Measurements from ENCODE around the gene GPR68.

Gene GPR68, protein sequence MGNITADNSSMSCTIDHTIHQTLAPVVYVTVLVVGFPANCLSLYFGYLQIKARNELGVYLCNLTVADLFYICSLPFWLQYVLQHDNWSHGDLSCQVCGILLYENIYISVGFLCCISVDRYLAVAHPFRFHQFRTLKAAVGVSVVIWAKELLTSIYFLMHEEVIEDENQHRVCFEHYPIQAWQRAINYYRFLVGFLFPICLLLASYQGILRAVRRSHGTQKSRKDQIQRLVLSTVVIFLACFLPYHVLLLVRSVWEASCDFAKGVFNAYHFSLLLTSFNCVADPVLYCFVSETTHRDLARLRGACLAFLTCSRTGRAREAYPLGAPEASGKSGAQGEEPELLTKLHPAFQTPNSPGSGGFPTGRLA

DNA sequence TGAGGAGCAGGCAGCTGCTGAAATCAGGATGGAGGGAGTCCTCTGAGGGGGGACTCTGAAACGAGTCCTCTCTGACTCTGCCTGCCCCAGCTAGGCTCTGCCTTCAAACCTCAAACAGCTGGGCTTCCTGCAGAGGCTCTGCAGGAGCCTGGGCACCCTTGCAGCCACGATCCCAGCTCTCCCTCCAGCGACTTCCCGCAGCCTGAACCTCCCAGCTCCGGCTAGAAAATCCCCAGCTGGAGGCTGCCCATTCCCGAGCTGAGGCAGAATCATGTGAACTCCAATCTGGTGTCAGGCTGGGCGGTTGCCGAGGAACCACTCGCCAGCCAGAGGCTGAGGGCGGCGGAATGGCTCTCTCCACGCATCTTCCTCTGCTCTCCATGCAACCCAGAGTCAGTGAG, at the start of gene GPR68:
Gene GPR68, minus strand, starts transcription at position 204 of the 401 bp plus-strand sequence. CDS start 9,654 bp downstream, outside the sequence.
- Mint-ChIP-seq H3K4me1 (peaks cover 36% of the 10 kb centered on the region), H3K9me3 (peaks cover 3% of the 10 kb centered on the region), H3K27me3 (no peaks in the 10 kb centered on the region), H3K27ac (peak within 1 kb of the TSS; percentile 42), H3K4me3 (peak within 1 kb of the TSS; percentile 74), H3K36me3 (peaks cover 3% of the 10 kb centered on the region)
- ATAC-seq (ENCODE audit: low read depth) = no peak
- DNase-seq (ENCODE audit: low spot score in 2 of 2) = no peak

DNA sequence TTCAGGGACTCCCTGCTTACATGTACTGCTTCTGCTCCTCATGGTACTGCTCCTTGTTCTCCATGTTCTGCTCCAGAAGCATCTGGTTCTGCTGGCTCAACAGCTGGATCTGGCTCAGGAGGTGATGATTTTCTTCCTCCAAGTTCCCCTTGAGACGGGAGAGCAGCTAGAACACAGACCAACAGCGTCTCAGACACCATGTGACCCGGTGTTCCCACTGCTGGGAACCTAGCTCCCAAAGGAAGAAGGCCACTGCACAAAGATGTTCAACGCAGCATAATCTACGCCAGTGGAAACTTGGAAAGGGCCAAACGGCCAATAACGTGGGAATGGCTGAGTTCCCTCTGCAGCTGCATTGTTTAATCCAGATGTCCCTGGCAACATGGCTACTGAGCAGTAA, 49.6 kb upstream of the GPR68 start:
- ATAC-seq (ENCODE audit: low read depth) (no peak), DNase-seq (ENCODE audit: low spot score in 2 of 2) (no peak)
- Mint-ChIP-seq H3K36me3 (peaks cover 46% of the 10 kb centered on the region), H3K27me3 (no peaks in the 10 kb centered on the region), H3K4me3 (no peak overlapping the region), H3K27ac (no peak overlapping the region), H3K9me3 (no peaks in the 10 kb centered on the region), H3K4me1 (no peaks in the 10 kb centered on the region)

DNA sequence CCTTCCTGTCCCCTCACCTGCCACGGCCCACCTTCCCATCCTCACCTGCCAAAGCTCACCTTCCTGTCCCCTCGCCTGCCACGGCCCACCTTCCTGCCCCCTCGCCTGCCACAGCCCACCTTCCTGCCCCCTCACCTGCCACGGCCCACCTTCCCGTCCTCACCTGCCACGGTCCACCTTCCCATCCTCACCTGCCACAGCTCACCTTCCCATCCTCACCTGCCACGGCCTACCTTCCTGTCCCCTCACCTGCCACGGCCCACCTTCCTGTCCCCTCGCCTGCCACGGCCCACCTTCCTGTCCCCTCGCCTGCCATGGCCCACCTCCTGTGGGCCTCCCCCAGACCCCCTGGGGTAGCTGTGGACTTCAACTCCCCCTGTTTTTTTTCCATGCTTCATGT, 48.8 kb upstream of the GPR68 start:
- H3K4me1 Mint-ChIP-seq = no peaks in the 10 kb centered on the region
- peaks cover 44% of the 10 kb centered on the region for H3K36me3 Mint-ChIP-seq
- no peak for DNase-seq (ENCODE audit: low spot score in 2 of 2)
- no peak overlapping the region for H3K4me3 Mint-ChIP-seq
- no peak for ATAC-seq (ENCODE audit: low read depth)
- no peaks in the 10 kb centered on the region for H3K27me3 Mint-ChIP-seq
- peak overlapping the region; percentile 86 for H3K27ac Mint-ChIP-seq
- H3K9me3 Mint-ChIP-seq = no peaks in the 10 kb centered on the region

DNA sequence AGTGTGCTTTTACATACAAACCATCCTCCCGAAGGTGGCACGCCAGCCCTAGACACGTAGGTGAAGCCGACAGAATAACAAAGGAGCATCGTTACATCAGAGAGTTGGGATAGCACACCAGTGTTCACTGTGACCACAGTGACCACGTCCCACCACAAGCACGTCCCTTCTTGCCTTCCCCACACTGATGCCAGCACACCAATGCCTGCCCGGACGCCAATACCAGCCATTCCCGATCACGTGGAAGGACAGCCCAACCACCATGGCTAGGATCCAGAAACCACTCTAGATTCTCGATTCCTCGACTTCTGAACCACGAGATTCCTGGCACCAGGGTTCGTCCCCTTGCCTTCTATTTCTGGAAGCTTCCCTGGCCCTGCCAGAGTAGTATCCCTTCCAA, 48.0 kb upstream of the GPR68 start:
- no peaks in the 10 kb centered on the region for H3K9me3 Mint-ChIP-seq

DNA sequence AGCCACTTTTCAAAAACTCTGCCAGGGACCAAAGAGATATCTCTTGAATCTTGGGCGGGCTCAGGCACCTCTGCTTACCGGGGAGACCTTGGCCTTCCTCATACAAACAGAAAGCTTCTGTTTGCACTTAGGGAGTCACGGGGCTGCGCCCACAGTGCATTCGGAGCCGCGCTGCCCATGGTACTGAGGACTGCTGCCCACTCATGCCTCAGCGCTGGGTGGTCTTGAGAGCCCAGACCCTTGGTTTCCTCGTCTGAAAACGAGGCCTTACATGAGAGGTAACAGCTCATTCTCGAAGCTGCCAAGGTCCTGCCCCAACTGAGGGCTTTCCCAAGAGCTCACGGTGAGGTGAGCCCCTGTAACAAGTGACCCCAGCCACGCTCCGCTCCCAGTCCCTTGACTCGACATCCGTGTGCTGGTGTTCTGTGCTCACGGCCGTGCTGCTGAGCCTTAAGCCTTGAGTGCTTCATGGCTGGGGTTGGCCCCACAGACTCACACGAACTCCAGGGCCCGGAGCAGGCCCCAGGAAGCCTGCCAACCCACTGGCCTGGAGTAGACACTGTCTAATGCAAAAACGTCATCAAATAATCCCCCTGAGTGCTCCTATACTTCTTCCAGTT, 47.4 kb upstream of the GPR68 start:
- H3K4me1 Mint-ChIP-seq = no peaks in the 10 kb centered on the region
- no peaks in the 10 kb centered on the region for H3K27me3 Mint-ChIP-seq
- H3K36me3 Mint-ChIP-seq = peaks cover 40% of the 10 kb centered on the region
- DNase-seq (ENCODE audit: low spot score in 2 of 2) (no peak), ATAC-seq (ENCODE audit: low read depth) (no peak)
- no peak overlapping the region for H3K4me3 Mint-ChIP-seq
- no peaks in the 10 kb centered on the region for H3K9me3 Mint-ChIP-seq
- H3K27ac Mint-ChIP-seq = peak overlapping the region; percentile 86

More for the DNA sequence above, 48.0 kb upstream of the GPR68 start:
- DNase-seq (ENCODE audit: low spot score in 2 of 2) = no peak
- peaks cover 42% of the 10 kb centered on the region for H3K36me3 Mint-ChIP-seq
- ATAC-seq (ENCODE audit: low read depth) = no peak
- no peak overlapping the region for H3K4me3 Mint-ChIP-seq
- H3K27ac Mint-ChIP-seq = peak overlapping the region; percentile 86
- no peaks in the 10 kb centered on the region for H3K27me3 Mint-ChIP-seq
- no peaks in the 10 kb centered on the region for H3K4me1 Mint-ChIP-seq

DNA sequence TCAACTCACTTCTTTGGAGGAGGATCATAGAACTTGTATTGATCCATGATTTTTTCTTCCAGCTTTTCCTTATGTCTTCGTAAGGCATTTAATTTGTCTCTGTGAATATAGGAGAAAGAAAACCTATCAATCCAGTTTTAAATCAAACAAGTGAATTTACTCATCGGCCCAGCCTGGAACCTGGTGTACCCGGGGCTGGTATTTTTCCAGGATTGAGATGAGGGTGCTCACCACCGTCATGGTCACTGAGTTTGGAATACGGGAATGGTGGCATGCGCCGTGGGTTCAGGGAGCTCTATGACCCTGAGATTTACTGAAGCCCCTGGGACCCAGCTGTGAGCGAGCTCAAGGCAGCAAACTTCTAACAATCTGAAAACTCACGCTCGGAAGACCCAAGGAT, 46.5 kb upstream of the GPR68 start:
- H3K36me3 Mint-ChIP-seq = peaks cover 36% of the 10 kb centered on the region
- peaks cover 3% of the 10 kb centered on the region for H3K4me1 Mint-ChIP-seq
- H3K27me3 Mint-ChIP-seq = no peaks in the 10 kb centered on the region
- DNase-seq (ENCODE audit: low spot score in 2 of 2) (no peak), ATAC-seq (ENCODE audit: low read depth) (no peak)
- H3K4me3 Mint-ChIP-seq = no peak overlapping the region
- H3K9me3 Mint-ChIP-seq = no peaks in the 10 kb centered on the region
- H3K27ac Mint-ChIP-seq = peak overlapping the region; percentile 31

DNA sequence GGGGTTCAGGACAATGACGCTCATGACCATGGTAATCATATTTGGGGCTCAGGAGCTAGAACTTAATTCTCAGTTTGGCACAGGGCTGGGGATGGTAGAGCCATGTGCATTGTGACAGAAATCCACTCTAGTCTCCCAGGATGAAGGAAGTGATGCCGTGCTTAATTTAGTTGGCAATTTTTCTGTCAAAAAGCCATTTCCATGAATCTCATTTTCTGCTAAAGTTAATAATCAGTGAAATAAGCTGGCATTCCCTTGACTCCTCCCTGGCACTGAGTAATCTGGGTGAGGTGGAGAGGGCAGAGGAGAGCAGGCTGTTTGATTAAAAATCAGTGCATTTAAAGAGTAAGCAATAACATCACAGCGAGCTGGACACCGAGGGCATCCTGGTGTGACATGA, 45.0 kb upstream of the GPR68 start:
- DNase-seq (ENCODE audit: low spot score in 2 of 2) (no peak), ATAC-seq (ENCODE audit: low read depth) (no peak)
- Mint-ChIP-seq H3K27ac (no peak overlapping the region), H3K27me3 (no peaks in the 10 kb centered on the region), H3K9me3 (no peaks in the 10 kb centered on the region), H3K4me3 (no peak overlapping the region), H3K36me3 (peaks cover 41% of the 10 kb centered on the region), H3K4me1 (peaks cover 10% of the 10 kb centered on the region)

DNA sequence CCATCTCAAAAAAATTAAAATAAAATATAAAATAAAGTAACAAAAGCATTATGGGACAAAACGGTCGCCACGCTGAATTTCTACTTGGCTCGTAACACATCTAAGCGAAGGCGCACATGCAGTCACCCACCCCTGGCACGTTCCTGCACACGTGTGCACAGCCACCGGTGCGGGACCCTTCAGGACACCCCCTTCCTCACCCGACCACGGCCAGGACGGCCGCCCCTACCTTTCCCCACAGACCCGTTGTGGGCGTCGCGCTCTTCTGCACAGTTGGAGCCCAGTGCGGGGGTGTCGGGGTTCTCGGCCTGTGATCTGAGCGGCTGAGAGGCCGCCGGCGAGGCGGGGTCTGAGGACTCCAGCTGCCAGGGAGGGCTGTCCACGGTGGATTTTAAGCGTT, 44.4 kb upstream of the GPR68 start:
- Mint-ChIP-seq H3K27ac (no peak overlapping the region), H3K27me3 (no peaks in the 10 kb centered on the region), H3K4me1 (peaks cover 10% of the 10 kb centered on the region), H3K9me3 (no peaks in the 10 kb centered on the region), H3K36me3 (peaks cover 45% of the 10 kb centered on the region), H3K4me3 (no peak overlapping the region)
- ATAC-seq (ENCODE audit: low read depth) = no peak
- DNase-seq (ENCODE audit: low spot score in 2 of 2) = no peak

DNA sequence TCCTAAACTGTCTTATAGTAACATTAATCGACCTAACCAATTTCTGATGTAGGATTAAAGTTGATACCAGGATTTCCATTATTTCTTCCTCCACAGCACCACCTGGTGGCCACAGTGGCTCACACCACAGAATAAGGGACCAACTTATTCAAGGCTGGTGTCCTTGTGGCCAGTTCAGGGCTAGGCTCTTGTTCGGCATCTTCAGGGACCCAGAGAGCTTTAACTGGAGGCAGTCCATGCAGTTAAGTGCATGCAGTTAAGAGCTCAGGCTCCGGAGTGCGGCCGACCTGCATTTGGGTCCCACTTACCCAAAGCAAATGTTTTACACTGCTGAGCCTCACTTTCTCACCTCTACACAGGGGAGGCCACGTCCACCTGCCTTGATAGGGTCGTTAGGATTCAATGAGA, 42.0 kb upstream of the GPR68 start:
- H3K27ac Mint-ChIP-seq = peak overlapping the region; percentile 21
- DNase-seq (ENCODE audit: low spot score in 2 of 2) (peak; percentile 69 to 78), ATAC-seq (ENCODE audit: low read depth) (peak; percentile 82)
- H3K9me3 Mint-ChIP-seq = no peaks in the 10 kb centered on the region
- H3K4me3 Mint-ChIP-seq = no peak overlapping the region
- peaks cover 10% of the 10 kb centered on the region for H3K4me1 Mint-ChIP-seq
- H3K27me3 Mint-ChIP-seq = no peaks in the 10 kb centered on the region
- peaks cover 46% of the 10 kb centered on the region for H3K36me3 Mint-ChIP-seq

DNA sequence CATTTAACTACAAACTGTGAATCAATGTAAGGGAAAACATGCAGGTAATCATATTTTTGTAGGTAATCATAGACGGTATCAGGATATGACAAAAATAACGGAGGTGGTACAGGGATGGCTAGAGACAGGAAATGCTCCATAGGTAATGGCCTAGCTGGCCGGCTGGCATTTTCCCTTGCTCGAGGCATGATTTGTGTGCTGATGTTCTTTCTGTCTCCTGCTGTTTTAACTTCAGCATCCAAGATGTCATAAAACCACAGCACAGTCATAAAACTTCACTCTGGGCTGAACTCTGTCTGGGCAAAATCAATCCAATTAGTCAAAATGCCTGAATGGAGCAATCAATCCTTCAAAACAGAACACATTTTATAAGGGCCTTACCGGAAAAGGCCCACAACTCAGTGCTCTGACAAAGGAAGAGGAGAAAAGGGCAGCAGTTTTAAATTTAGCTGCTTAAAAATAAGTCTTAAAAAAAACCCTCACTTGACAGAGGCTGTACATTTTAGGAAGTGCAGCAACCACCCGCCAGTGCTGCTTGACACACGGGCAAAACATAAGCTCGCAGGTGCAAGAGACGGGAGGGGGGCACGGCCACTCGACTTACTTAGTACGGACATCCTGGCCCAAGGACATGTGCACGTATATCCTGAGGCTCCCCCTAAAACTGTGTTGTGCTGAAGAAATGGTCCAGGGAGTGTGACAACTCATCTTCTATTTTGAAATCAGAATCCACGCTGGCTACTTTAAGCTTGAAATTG, 40.5 kb upstream of the GPR68 start:
- ATAC-seq (ENCODE audit: low read depth) = no peak
- Mint-ChIP-seq H3K27me3 (no peaks in the 10 kb centered on the region), H3K9me3 (no peaks in the 10 kb centered on the region), H3K4me1 (peaks cover 10% of the 10 kb centered on the region), H3K36me3 (peaks cover 40% of the 10 kb centered on the region), H3K27ac (peak overlapping the region; percentile 38), H3K4me3 (no peak overlapping the region)
- no peak for DNase-seq (ENCODE audit: low spot score in 2 of 2)

DNA sequence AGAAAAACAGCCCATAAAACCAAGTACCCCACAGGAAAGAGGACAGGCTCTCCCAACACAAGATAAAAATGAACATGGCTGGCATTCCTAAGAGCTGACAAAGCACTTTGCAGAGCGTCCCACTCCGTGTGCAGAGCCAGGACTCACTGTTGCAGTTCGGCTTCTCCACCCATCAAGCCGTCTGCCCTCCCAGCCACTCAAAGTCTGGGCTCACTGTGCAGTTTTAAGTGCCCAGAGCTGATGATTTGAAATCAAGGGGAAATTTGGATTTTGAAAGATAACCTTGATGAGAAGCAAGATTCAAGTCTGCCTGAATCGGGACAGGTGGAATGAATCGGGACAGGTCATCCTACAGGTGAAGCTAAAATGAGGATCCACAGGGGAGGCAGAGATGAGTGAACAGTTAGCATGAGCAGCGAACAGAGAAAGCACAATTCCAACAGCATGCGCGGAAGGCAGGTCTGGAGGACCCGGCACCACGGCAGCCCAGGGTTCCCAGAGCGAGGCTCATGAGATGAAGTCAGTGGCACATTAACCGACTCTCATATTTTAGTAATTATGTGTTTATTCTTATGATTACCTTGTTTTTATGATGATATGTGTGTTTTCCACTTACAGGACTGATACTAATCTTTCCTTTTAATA, 39.8 kb upstream of the GPR68 start:
- H3K27ac Mint-ChIP-seq = peak overlapping the region; percentile 38
- H3K36me3 Mint-ChIP-seq = peaks cover 34% of the 10 kb centered on the region
- ATAC-seq (ENCODE audit: low read depth) = no peak
- DNase-seq (ENCODE audit: low spot score in 2 of 2) = no peak
- no peaks in the 10 kb centered on the region for H3K27me3 Mint-ChIP-seq
- H3K4me3 Mint-ChIP-seq = no peak overlapping the region
- H3K4me1 Mint-ChIP-seq = peaks cover 10% of the 10 kb centered on the region
- H3K9me3 Mint-ChIP-seq = no peaks in the 10 kb centered on the region

DNA sequence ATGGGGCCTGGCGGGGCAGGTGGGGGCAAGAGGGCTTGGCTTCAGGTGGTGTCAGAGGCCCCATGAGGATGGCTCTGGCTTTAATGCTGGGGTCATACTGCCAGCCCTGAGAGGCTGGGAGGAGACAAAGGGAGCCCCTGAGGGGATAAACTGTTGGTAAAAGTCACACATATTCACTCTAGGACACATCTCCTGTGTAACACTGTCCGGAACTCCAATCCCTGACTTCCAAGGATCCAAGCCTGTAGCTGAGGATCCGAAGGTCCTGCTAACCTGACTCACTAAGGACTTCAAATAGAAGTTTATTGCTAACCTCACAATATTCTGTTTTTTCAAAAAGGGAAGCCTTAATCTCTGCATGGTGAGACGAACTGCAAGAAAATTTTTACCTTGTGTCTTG, 39.2 kb upstream of the GPR68 start:
- ATAC-seq (ENCODE audit: low read depth) = no peak
- DNase-seq (ENCODE audit: low spot score in 2 of 2) = no peak
- Mint-ChIP-seq H3K4me3 (no peak overlapping the region), H3K9me3 (no peaks in the 10 kb centered on the region), H3K36me3 (peaks cover 30% of the 10 kb centered on the region), H3K27ac (no peak overlapping the region), H3K27me3 (no peaks in the 10 kb centered on the region), H3K4me1 (peaks cover 10% of the 10 kb centered on the region)

DNA sequence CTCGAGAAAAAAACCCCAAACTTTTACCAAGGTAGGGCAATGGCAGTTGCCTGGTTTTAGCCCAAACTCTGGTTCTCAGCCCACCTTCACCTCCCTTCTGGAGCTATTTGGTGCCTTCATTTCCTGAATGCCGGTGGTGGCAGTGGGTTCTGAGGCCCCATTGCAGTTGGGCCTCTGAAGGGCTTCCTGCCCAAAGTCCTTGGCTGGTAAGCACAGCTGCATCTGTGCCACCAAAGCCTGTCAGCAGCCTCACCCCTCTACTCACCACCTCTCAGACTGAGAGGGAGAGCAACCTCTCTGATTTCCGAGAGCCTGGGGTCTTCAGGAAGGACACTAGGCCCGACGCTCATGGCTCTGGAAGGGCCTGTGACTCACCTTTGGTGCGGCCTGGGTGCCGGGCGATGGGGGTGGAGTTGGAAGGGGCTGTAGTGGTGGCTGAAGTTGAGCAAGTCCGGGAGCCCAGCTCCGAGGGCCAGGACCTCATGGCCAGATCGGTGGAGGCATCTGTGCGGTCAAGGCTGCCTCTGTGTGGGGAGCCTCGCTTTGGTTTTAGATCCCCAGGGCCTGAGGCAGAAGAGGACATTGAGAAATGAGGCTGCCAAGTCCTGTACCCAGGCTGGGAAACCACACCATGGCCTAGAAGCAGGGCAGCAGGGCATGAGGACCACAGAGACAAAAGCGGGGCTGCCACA, 38.6 kb upstream of the GPR68 start:
- peaks cover 10% of the 10 kb centered on the region for H3K4me1 Mint-ChIP-seq
- H3K27me3 Mint-ChIP-seq = no peaks in the 10 kb centered on the region
- no peak for ATAC-seq (ENCODE audit: low read depth)
- H3K36me3 Mint-ChIP-seq = peaks cover 30% of the 10 kb centered on the region
- H3K27ac Mint-ChIP-seq = no peak overlapping the region
- no peak overlapping the region for H3K4me3 Mint-ChIP-seq
- no peaks in the 10 kb centered on the region for H3K9me3 Mint-ChIP-seq
- DNase-seq (ENCODE audit: low spot score in 2 of 2) = no peak

Data from memory B cell (primary cell).